Calu3 (cell line): Measurements from ENCODE around the gene CAVIN3. TPM values are rescaled to one million over a fixed set of nuclear protein-coding genes. Genes with fewer than 3 reads are reported as not detected.
A peak's percentile ranks its signal among the peaks of the same experiment; 100 is the strongest.

Source experiments
- BruUV-seq: library from RNA; stranded (reverse); fragments of 400-500 nt; replicated peaks from 2 replicates; lab custom pipeline; 2021; lab: Mats Ljungman, UMichigan
- CTCF ChIA-PET: fragments of 300-600 bp; sonication (Branson Sonifier 250); formaldehyde crosslinking; loops from one replicate; lab custom pipeline; 2022; ENCODE audit warnings: antibody characterized with exemption; lab: Charles Lee
- DNase-seq: peaks from one replicate; pipeline ENCODE4 v3.0.0; 2022
- H3K27ac Mint-ChIP-seq: one replicate; pipeline ENCODE4 v1.8.0; 2022; ENCODE audit warnings: mixed read lengths; ENCODE audit not compliant: unreplicated experiment
- H3K27me3 Mint-ChIP-seq: one replicate; pipeline ENCODE4 v1.8.0; 2022; ENCODE audit warnings: mixed read lengths; ENCODE audit not compliant: unreplicated experiment
- H3K36me3 Mint-ChIP-seq: one replicate; pipeline ENCODE4 v1.8.0; 2022; ENCODE audit warnings: mild to moderate bottlenecking, moderate library complexity, mixed read lengths; ENCODE audit not compliant: insufficient read depth, unreplicated experiment
- H3K4me1 Mint-ChIP-seq: one replicate; pipeline ENCODE4 v1.8.0; 2022; ENCODE audit warnings: mild to moderate bottlenecking, low read depth, mixed read lengths; ENCODE audit not compliant: unreplicated experiment
- H3K4me3 Mint-ChIP-seq: one replicate; pipeline ENCODE4 v1.8.0; 2022; ENCODE audit warnings: mild to moderate bottlenecking, low read depth, moderate library complexity, mixed read lengths; ENCODE audit not compliant: unreplicated experiment
- H3K9me3 Mint-ChIP-seq: one replicate; pipeline ENCODE4 v1.8.0; 2022; ENCODE audit warnings: low read depth, mixed read lengths; ENCODE audit not compliant: unreplicated experiment
- intact Hi-C: fragments of 100-400 bp; cut with micrococcal nuclease; formaldehyde crosslinking; loops from one replicate; pipeline ENCODE4 v1.10.0; 2022; ENCODE audit not compliant: unreplicated experiment
- total RNA-seq: library from RNA; stranded (reverse); gene quantifications from 2 replicates; pipeline ENCODE4 v1.2.3, GENCODE V29; 2022
- TF ChIP-seq, protein P1 (sequence below): fragments of 200-600 bp; IDR thresholded peaks from one replicate; pipeline ENCODE4 v1.8.0; 2022; ENCODE audit warnings: antibody characterized with exemption; ENCODE audit not compliant: unreplicated experiment

CAVIN3 gene
- total RNA-seq, 1 experiment from 2014 or later: 26.4 TPM

DNA sequence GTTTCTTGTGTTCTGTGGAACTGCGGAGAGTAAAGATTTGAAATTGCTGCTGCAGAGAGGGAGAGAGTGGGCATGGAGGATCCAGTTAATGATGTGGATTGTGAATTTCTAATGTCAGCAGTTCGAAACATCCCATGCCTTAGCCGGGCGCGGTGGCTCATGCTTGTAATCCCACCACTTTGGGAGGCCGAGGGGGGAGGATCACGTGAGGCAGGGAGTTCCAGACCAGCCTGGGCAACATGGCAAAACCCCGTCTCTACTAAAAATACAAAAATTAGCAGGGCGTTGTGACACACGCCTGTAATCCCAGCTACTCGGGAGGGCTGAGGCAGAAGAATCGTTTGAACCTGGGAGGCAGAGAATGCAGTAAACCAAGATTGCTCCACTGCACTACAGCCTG is 1.1 kb upstream of the CAVIN3 start:
- TSS peak; percentile 48 for BruUV-seq
- Mint-ChIP-seq H3K27ac (peak overlapping the region; percentile 93), H3K36me3 (peaks cover 37% of the 10 kb centered on the region)

DNA sequence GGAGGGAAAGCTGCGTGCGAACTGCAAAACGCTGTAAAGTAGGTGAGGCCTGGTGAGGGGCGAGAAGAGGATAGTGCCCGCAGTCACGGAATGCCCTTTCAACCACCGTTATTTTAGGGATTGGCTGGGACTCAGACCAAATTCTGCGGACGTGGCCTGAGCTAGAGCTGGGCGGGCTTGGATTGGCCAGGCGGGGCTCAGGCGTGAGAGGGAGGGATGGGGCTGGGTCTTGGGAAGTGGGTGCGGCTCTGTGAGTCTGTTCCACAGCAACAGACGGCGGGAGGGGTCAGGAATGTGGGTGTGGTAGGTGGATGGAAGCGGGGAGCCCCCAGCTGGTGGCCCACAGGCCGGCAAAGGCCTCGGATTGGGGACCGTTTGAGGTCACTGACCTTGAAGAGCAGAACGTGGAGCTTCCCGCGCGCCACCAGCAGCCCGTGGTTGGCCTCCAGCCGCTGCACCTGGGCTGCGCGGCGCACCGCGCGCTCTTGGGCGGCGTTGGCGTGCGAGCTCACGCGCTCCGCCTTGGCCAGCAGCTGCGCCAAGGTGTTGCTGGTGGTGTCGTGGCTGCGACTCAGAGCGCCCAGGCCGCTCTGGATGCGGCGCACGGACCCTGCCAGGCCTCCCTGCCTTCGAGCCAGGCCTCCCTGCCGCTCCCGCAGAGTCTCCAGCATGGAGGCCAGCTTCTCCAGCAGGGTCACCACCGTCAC is 444 bp downstream of the CAVIN3 start:
- intact Hi-C loops: loop anchor here (2.0 to 5.0 kb wide), 2 partner anchors 32 to 85 kb away; partner anchors contain the start of gene FHIP1B
- peaks cover 37% of the 10 kb centered on the region for H3K36me3 Mint-ChIP-seq
- DNase-seq: peak; percentile 83
- no peaks in the 10 kb centered on the region for H3K27me3 Mint-ChIP-seq
- H3K4me3 Mint-ChIP-seq: peak overlapping the region; percentile 80
- H3K9me3 Mint-ChIP-seq: no peaks in the 10 kb centered on the region
- H3K27ac Mint-ChIP-seq: peak overlapping the region; percentile 93
- H3K4me1 Mint-ChIP-seq: peaks cover 36% of the 10 kb centered on the region
- CTCF ChIA-PET: interaction anchor here (0.9 to 1.5 kb wide), 4 partner anchors 21 to 69 kb away, joined by 3 to 6 read pairs (median 4); no protein-coding TSS in a partner anchor
- BruUV-seq: no TSS peak
- TF ChIP-seq, protein P1, sequence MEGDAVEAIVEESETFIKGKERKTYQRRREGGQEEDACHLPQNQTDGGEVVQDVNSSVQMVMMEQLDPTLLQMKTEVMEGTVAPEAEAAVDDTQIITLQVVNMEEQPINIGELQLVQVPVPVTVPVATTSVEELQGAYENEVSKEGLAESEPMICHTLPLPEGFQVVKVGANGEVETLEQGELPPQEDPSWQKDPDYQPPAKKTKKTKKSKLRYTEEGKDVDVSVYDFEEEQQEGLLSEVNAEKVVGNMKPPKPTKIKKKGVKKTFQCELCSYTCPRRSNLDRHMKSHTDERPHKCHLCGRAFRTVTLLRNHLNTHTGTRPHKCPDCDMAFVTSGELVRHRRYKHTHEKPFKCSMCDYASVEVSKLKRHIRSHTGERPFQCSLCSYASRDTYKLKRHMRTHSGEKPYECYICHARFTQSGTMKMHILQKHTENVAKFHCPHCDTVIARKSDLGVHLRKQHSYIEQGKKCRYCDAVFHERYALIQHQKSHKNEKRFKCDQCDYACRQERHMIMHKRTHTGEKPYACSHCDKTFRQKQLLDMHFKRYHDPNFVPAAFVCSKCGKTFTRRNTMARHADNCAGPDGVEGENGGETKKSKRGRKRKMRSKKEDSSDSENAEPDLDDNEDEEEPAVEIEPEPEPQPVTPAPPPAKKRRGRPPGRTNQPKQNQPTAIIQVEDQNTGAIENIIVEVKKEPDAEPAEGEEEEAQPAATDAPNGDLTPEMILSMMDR: no peak

More for the DNA sequence above, 1.1 kb upstream of the CAVIN3 start:
- TF ChIP-seq, protein P1: no peak
- no peaks in the 10 kb centered on the region for H3K27me3 Mint-ChIP-seq
- H3K4me1 Mint-ChIP-seq: peaks cover 36% of the 10 kb centered on the region
- CTCF ChIA-PET: no interaction called here
- peak overlapping the region; percentile 80 for H3K4me3 Mint-ChIP-seq
- DNase-seq: no peak
- intact Hi-C loops: loop anchor here (2.0 kb wide), 1 partner anchor 87 kb away; the partner anchor contains the start of gene FHIP1B
- no peaks in the 10 kb centered on the region for H3K9me3 Mint-ChIP-seq

DNA sequence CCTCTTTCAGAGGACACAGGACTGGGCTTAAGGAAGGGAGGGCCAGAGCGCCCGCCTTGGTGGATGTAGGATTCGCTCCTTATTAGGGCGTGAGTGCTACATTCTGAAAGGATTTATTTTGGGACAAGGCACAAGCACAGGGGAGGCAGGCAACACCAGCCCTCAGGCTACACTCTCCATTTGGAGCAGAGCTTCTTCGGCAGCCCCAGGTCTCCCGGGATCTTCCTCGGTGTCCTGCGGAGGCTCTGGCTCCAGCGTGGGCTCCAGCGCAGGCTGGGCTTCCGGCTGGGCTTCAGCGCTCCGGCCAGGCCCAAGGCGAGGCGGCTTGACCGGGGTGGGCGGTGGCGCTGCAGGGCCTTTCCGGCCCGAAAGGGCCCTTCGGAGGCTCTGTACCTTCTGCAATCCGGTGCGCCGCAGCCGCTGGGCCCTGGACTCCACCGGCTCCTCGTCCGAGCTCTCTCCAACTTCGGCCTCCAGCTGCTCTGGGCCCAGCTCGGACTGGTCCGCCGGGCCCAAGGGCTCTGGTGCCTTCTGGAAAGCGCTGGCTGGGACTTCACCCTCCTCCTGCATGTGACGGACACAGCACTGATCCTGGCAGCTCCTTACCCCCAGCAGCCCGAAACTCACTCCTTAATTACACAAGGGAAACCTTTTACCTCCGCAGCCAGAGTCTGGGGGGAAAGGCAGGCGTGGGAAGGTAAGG is 1.1 kb downstream of the CAVIN3 start:
- intact Hi-C loops: loop anchor here (5.0 kb wide), 1 partner anchor 33 kb away; no protein-coding TSS in a partner anchor

DNA sequence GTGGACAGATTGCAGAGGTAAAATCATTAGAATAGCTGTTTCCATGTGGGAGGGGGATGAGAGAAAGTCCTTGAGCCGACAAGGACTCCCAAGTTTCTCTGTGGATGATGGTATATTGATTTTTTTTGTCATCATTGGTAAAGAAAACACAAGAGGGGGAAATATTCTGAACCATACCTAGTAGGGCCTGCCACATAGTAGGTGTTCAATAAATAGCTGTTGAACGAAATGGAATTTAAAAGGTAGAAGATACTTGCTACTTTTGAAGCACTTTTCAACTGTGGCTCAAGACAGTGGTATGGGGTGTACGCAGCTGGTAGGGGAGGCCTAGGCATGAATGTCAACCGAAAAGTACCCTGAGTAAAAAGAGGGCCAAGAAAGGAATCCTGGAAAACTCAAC is 2.1 kb downstream of the CAVIN3 start:
- intact Hi-C loops: loop anchor here (5.0 kb wide), 1 partner anchor 34 kb away; no protein-coding TSS in a partner anchor
- peaks cover 36% of the 10 kb centered on the region for H3K4me1 Mint-ChIP-seq
- H3K4me3 Mint-ChIP-seq: peak overlapping the region; percentile 80
- DNase-seq: no peak
- TF ChIP-seq, protein P1: no peak
- H3K36me3 Mint-ChIP-seq: peaks cover 37% of the 10 kb centered on the region
- H3K27ac Mint-ChIP-seq: peak overlapping the region; percentile 93
- BruUV-seq: no TSS peak
- H3K27me3 Mint-ChIP-seq: no peaks in the 10 kb centered on the region
- CTCF ChIA-PET: interaction anchor here (1.0 kb wide), 1 partner anchor 11 kb away, joined by 3 read pairs; no protein-coding TSS in a partner anchor
- no peaks in the 10 kb centered on the region for H3K9me3 Mint-ChIP-seq

More for the DNA sequence above, 1.1 kb downstream of the CAVIN3 start:
- H3K36me3 Mint-ChIP-seq: peaks cover 37% of the 10 kb centered on the region
- DNase-seq: peak; percentile 42
- CTCF ChIA-PET: interaction anchor here (0.9 to 1.5 kb wide), 4 partner anchors 20 to 68 kb away, joined by 3 to 6 read pairs (median 4); no protein-coding TSS in a partner anchor
- H3K9me3 Mint-ChIP-seq: no peaks in the 10 kb centered on the region
- no peaks in the 10 kb centered on the region for H3K27me3 Mint-ChIP-seq
- peaks cover 36% of the 10 kb centered on the region for H3K4me1 Mint-ChIP-seq
- H3K4me3 Mint-ChIP-seq: peak overlapping the region; percentile 80
- H3K27ac Mint-ChIP-seq: peak overlapping the region; percentile 93
- TF ChIP-seq, protein P1: no peak
- TSS peak; percentile 72 for BruUV-seq
